Measurements from ENCODE around the gene HS2ST1. TPM values are rescaled to one million over a fixed set of nuclear protein-coding genes. Genes with fewer than 3 reads are reported as not detected.
A peak's percentile ranks its signal among the peaks of the same experiment; 100 is the strongest.

HS2ST1 gene
- total RNA-seq, 1 experiment from 2014 or later = 30.1 TPM

DNA sequence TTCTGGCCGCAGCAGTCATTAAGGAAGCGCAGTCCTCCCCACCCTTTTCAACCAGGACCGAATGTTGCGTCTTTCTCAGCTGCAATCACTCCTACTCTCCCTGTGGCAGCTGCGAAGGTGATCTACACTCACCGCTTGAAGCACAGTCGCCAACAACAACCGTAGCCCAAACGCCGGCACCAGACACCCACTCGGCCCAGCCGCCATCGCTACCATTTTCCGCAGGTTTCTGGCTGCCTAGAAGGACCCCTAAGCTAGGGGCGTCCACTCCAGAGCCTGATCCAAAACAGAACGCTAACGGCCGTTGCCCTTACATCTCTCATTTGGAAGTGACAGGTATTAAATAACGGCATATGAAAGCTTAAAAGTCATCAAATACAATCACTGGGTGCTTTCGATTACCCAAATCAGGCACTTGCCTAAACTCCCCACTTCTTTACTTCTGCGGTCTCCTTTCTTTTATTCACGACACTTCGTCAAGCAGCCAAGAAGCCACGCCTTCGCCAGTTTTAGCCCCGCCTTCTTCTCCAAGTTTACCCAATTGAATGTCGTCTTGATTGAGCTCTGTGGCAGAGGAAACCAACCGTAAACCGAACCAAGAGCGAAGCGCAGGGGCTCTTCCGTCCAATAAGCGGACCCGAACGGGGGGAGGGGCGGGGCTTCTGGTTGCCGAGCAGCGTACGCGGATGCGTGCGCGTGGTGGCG, 387 bp upstream of the HS2ST1 start, which contains the start of gene SELENOF:
Gene SELENOF, minus strand, starts transcription at position 231 of the 705 bp plus-strand sequence. Its CDS starts 15 bp downstream, at position 216.
- RAD21 ChIA-PET (ENCODE audit: low non-redundant PET in 1 of 2, low total read pairs in 2 of 2, uncharacterized antibody in 2 of 2, unreplicated experiment in 2 of 2) = interaction anchor here in 1 of 2 experiments (0.6 to 0.7 kb wide), 3 partner anchors 16 to 140 kb away, joined by 4 to 6 read pairs (median 4); no protein-coding TSS in a partner anchor
- TF ChIP-seq CBX3 (IDR thresholded peaks at IDR 0.05; ENCODE audit: low read depth) (no peak), SIN3A (IDR thresholded peaks at IDR 0.05; ENCODE audit: low read depth) (peak; percentile 77), FOSL1 (IDR thresholded peaks at IDR 0.05; ENCODE audit: low read depth) (no peak), SP1 (IDR thresholded peaks at IDR 0.05; ENCODE audit: low read depth) (peak; percentile 86), CEBPB (IDR thresholded peaks at IDR 0.05; ENCODE audit: low read depth) (no peak), EZH2phosphoT487 (IDR thresholded peaks at IDR 0.05; ENCODE audit: borderline replicate concordance) (no peak), ATF3 (IDR thresholded peaks at IDR 0.05) (no peak), EZH2 (IDR thresholded peaks at IDR 0.05) (no peak), MAX (IDR thresholded peaks at IDR 0.05) (peak; percentile 38; the same call in 1 of the 2 replicates), POLR2AphosphoS5 (IDR thresholded peaks at IDR 0.05; ENCODE audit: low read depth, low read length) (peak; percentile 97), RAD21 (IDR thresholded peaks at IDR 0.05; ENCODE audit: low read depth) (no peak), ELF1 (IDR thresholded peaks at IDR 0.05; ENCODE audit: borderline replicate concordance, low read depth) (no peak), POLR2A (IDR thresholded peaks at IDR 0.05; ENCODE audit: borderline replicate concordance, extremely low read depth, insufficient read depth, insufficient read length) (peak; percentile 92), EGR1 (IDR thresholded peaks at IDR 0.05; ENCODE audit: low read depth) (no peak), JUND (IDR thresholded peaks at IDR 0.05) (no peak), SRF (IDR thresholded peaks at IDR 0.05; ENCODE audit: low read depth) (no peak)
- TF ChIP-seq, protein P1, sequence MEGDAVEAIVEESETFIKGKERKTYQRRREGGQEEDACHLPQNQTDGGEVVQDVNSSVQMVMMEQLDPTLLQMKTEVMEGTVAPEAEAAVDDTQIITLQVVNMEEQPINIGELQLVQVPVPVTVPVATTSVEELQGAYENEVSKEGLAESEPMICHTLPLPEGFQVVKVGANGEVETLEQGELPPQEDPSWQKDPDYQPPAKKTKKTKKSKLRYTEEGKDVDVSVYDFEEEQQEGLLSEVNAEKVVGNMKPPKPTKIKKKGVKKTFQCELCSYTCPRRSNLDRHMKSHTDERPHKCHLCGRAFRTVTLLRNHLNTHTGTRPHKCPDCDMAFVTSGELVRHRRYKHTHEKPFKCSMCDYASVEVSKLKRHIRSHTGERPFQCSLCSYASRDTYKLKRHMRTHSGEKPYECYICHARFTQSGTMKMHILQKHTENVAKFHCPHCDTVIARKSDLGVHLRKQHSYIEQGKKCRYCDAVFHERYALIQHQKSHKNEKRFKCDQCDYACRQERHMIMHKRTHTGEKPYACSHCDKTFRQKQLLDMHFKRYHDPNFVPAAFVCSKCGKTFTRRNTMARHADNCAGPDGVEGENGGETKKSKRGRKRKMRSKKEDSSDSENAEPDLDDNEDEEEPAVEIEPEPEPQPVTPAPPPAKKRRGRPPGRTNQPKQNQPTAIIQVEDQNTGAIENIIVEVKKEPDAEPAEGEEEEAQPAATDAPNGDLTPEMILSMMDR (IDR thresholded peaks at IDR 0.05 in 2 of 3, conservative IDR thresholded peaks at IDR 0.05 in 1 of 3; ENCODE audit: borderline replicate concordance in 1 of 3, insufficient read depth in 1 of 3, low read depth in 2 of 3, low read length in 2 of 3) = no peak
- TF ChIP-seq, protein P2, sequence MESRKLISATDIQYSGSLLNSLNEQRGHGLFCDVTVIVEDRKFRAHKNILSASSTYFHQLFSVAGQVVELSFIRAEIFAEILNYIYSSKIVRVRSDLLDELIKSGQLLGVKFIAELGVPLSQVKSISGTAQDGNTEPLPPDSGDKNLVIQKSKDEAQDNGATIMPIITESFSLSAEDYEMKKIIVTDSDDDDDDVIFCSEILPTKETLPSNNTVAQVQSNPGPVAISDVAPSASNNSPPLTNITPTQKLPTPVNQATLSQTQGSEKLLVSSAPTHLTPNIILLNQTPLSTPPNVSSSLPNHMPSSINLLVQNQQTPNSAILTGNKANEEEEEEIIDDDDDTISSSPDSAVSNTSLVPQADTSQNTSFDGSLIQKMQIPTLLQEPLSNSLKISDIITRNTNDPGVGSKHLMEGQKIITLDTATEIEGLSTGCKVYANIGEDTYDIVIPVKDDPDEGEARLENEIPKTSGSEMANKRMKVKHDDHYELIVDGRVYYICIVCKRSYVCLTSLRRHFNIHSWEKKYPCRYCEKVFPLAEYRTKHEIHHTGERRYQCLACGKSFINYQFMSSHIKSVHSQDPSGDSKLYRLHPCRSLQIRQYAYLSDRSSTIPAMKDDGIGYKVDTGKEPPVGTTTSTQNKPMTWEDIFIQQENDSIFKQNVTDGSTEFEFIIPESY (IDR thresholded peaks at IDR 0.05; ENCODE audit: extremely low read depth, insufficient replicate concordance, low read length) = no peak
- TF ChIP-seq, protein P3, sequence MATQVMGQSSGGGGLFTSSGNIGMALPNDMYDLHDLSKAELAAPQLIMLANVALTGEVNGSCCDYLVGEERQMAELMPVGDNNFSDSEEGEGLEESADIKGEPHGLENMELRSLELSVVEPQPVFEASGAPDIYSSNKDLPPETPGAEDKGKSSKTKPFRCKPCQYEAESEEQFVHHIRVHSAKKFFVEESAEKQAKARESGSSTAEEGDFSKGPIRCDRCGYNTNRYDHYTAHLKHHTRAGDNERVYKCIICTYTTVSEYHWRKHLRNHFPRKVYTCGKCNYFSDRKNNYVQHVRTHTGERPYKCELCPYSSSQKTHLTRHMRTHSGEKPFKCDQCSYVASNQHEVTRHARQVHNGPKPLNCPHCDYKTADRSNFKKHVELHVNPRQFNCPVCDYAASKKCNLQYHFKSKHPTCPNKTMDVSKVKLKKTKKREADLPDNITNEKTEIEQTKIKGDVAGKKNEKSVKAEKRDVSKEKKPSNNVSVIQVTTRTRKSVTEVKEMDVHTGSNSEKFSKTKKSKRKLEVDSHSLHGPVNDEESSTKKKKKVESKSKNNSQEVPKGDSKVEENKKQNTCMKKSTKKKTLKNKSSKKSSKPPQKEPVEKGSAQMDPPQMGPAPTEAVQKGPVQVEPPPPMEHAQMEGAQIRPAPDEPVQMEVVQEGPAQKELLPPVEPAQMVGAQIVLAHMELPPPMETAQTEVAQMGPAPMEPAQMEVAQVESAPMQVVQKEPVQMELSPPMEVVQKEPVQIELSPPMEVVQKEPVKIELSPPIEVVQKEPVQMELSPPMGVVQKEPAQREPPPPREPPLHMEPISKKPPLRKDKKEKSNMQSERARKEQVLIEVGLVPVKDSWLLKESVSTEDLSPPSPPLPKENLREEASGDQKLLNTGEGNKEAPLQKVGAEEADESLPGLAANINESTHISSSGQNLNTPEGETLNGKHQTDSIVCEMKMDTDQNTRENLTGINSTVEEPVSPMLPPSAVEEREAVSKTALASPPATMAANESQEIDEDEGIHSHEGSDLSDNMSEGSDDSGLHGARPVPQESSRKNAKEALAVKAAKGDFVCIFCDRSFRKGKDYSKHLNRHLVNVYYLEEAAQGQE (IDR thresholded peaks at IDR 0.05; ENCODE audit: low read depth) = no peak

More for the DNA sequence above, 387 bp upstream of the HS2ST1 start, which contains the start of gene SELENOF:
- POLR2A ChIA-PET = interaction anchor here (0.9 to 1.3 kb wide), 6 partner anchors 10 to 210 kb away, joined by 3 to 7 read pairs (median 4); partner anchors contain the start of gene SH3GLB1
- intact Hi-C loops (cut with micrococcal nuclease) = no loop called here
- peak within 1 kb of the TSS; percentile 92 to 94 for H3K4me3 ChIP-seq (replicated peaks in 1 of 2; ENCODE audit: low read depth in 1 of 2, low read length in 2 of 2)
- H3K27me3 ChIP-seq (ENCODE audit: insufficient read depth, low read length) = no peaks in the 10 kb centered on the region
- ATAC-seq (peak; percentile 95), DNase-seq (ENCODE audit: low read depth, low spot score) (peak; percentile 100)
- H3K4me1 ChIP-seq (ENCODE audit: control insufficient read depth in 1 of 2, insufficient read depth in 2 of 2, low read length in 2 of 2) = peaks cover 11 to 21% of the 10 kb centered on the region in 2 experiments; a peak in 3 of 4 replicates
- peak within 1 kb of the TSS; percentile 79 for H2AFZ ChIP-seq (ENCODE audit: low read depth, low read length, poor library complexity, severe bottlenecking)
- H3K9me3 ChIP-seq (ENCODE audit: control insufficient read depth in 1 of 2, insufficient read depth in 1 of 2, low read depth in 1 of 2, low read length in 2 of 2) = no peaks in the 10 kb centered on the region
- no peaks in the 10 kb centered on the region for H4K20me1 ChIP-seq (ENCODE audit: insufficient read depth)
- no TSS peak for BruUV-seq (replicated peaks)
- H3K4me2 ChIP-seq (ENCODE audit: low read length) = peak within 1 kb of the TSS; percentile 96
- H3K36me3 ChIP-seq (ENCODE audit: control insufficient read depth in 1 of 2, insufficient read depth in 2 of 2, low read length in 2 of 2) = no peaks in the 10 kb centered on the region
- CTCF ChIA-PET = interaction anchor here (0.6 to 1.0 kb wide), 4 partner anchors 26 to 172 kb away, joined by 3 to 4 read pairs (median 4); no protein-coding TSS in a partner anchor
- H3K9ac ChIP-seq (ENCODE audit: low read length) = peak within 1 kb of the TSS; percentile 95
- H3K79me2 ChIP-seq (ENCODE audit: insufficient read depth, low read length) = peaks cover 89% of the 10 kb centered on the region
- H3K9me2 ChIP-seq (ENCODE audit: insufficient read depth) = no peaks in the 10 kb centered on the region
- peak within 1 kb of the TSS; percentile 72 for H3K27ac ChIP-seq (ENCODE audit: low read depth, low read length)

Data from HCT116 (cell line).